ENCODE results near the gene KRTAP9-1. TPM values are rescaled to one million over a fixed set of nuclear protein-coding genes. Genes with fewer than 3 reads are reported as not detected.

KRTAP9-1 gene
- total and polyA plus RNA-seq, 2 experiments from 2014 or later, result not detected

GRCh38 chr17:41211845-41212466 lies 22.3 kb downstream of the KRTAP9-1 start (continued):
- TF ChIP-seq ZNF462 (CRISPR knock-in tag; IDR thresholded peaks at IDR 0.05) (no peak), ZNF114 (CRISPR knock-in tag; IDR thresholded peaks at IDR 0.05) (no peak), ZNF331 (CRISPR knock-in tag; IDR thresholded peaks at IDR 0.05; ENCODE audit: low read depth) (no peak), ETS1 (IDR thresholded peaks at IDR 0.05) (no peak)

- Histone ChIP-seq H4K20me1 (replicated peaks; ENCODE audit: insufficient read depth) (no peaks in the 10 kb centered on the region), H3K27ac (ENCODE audit: low read depth) (no peak overlapping the region), H2AFZ (no peak overlapping the region), H3K27me3 (ENCODE audit: insufficient read depth) (no peaks in the 10 kb centered on the region), H3F3A (replicated peaks; ENCODE audit: low read depth) (no peaks in the 10 kb centered on the region), H3K4me1 (ENCODE audit: insufficient read depth) (no peaks in the 10 kb centered on the region), H3K9me2 (ENCODE audit: insufficient read depth) (no peaks in the 10 kb centered on the region), H3K4me2 (no peak overlapping the region), H3K4me3 (no peak overlapping the region), H3K36me3 (ENCODE audit: insufficient read depth) (peaks cover 2% of the 10 kb centered on the region; the same call in 1 of the 2 replicates), H3K79me2 (replicated peaks; ENCODE audit: insufficient read depth) (no peaks in the 10 kb centered on the region)
- H3K9me3 Mint-ChIP-seq, result peaks cover 8% of the 10 kb centered on the region; the same call in 2 of the 3 replicates
- no peak for DNase-seq (ENCODE audit: low spot score)
- 0 out of 3 replicates have a peak, but pooled peaks cover 4% of the 10 kb centered on the region for H3K36me3 Mint-ChIP-seq (ENCODE audit: low read depth)
- H3K4me1 Mint-ChIP-seq, result no peaks in the 10 kb centered on the region
- ATAC-seq, result no peak
- no peak overlapping the region for H3K4me3 Mint-ChIP-seq
- peaks cover 5% of the 10 kb centered on the region for H3K27me3 Mint-ChIP-seq (ENCODE audit: insufficient read depth, low read depth, poor library complexity)
- no peak overlapping the region; the same call in 1 of the 2 replicates for H3K27ac Mint-ChIP-seq
- TF ChIP-seq ZNF331 (CRISPR knock-in tag; IDR thresholded peaks at IDR 0.05; ENCODE audit: low read depth), result no peak
- no peak for TF ChIP-seq CREB1 (CRISPR knock-in tag; IDR thresholded peaks at IDR 0.05; ENCODE audit: low read depth)
- no peak for TF ChIP-seq EZH2 (IDR thresholded peaks at IDR 0.05; ENCODE audit: low read depth, unreplicated experiment)
These were observed 23.0 kb downstream of the KRTAP9-1 start for GRCh38 chr17:41212524-41213169.

Data from GM23338 (cell line).